ENCODE measurements around the gene MKLN1. TPM values are rescaled to one million over a fixed set of nuclear protein-coding genes. Genes with fewer than 3 reads are reported as not detected.

The MKLN1 gene
- total and polyA plus RNA-seq, 10 of the 15 experiments (the other 5 are each of a cell fraction or from before 2014, with no cell fraction given): 13.6 to 55.8 (median 29.3) TPM

DNA sequence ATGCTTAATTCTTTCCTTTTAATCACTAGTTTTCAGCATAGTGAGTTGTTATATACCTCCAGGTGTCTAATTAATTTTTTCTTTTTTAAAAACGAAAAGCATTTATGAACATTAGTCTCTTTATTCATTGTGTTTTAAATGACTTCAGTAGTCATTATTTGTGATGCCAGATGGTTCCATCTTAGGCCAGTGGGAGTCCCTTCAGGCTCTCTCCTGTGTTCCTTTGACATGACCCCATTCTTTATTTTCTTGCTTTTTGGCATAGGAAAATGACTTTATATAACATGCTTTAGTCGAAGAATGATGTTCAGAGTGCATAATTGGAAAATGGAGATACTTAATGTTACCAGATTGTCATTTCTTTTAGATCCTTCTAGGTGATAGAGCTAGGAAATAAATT lies 24.4 kb downstream of the MKLN1 start:
- FAIRE-seq: no peak
- BruUV-seq (replicated peaks): no TSS peak

DNA sequence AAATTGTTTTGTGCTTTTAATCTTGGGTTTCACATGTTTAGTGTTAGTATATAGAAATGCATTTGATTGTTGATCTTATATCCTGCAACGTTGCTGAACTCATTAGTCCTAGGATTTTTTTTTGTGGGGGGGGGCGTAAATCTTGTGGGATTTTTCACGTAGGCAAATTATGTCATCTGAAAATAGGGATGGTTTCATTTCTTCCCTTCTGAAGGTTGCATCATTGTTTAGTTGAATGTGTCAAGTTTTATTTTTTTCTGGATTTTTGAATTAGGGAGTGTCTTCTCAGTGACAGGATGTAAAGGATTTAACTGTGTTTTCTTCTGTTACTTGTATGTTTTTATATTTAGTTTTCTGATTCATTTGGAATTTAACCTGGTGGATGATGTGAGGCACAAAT lies 26.7 kb downstream of the MKLN1 start:
- in situ Hi-C loops (cut with MboI): no loop called here
- H3K27ac ChIP-seq (ENCODE audit: control insufficient read depth, insufficient read depth): no peak overlapping the region
- no peaks in the 10 kb centered on the region for H3K36me3 ChIP-seq (ENCODE audit: control insufficient read depth in 2 of 2, insufficient read depth in 2 of 2, low read length in 1 of 2)
- intact Hi-C loops (cut with micrococcal nuclease; ENCODE audit: unreplicated experiment): no loop called here
- RAD21 ChIA-PET (ENCODE audit: unreplicated experiment): no interaction called here
- SMC1A ChIA-PET (ENCODE audit: uncharacterized antibody, unreplicated experiment): no interaction called here
- DNase-seq (ENCODE audit: low read depth, low spot score): no peak
- no peak overlapping the region for H3K4me3 ChIP-seq
- no peak for FAIRE-seq
- no peak for ATAC-seq
- no peaks in the 10 kb centered on the region for H3K27me3 ChIP-seq (replicated peaks in 1 of 2; ENCODE audit: control insufficient read depth in 2 of 2, insufficient read depth in 2 of 2, low read length in 1 of 2)
- H3K4me2 ChIP-seq (ENCODE audit: control insufficient read depth, insufficient read depth): no peak overlapping the region
- H3K9me3 ChIP-seq (replicated peaks; ENCODE audit: control insufficient read depth, insufficient read depth, low read length): peaks cover 22% of the 10 kb centered on the region
- no peaks in the 10 kb centered on the region for H4K20me1 ChIP-seq (ENCODE audit: control insufficient read depth, insufficient read depth)
- no peak overlapping the region for H2AFZ ChIP-seq (ENCODE audit: control insufficient read depth, low read depth, low read length)
- CTCF ChIA-PET: no interaction called here
- H3K79me2 ChIP-seq (ENCODE audit: control insufficient read depth, insufficient read depth, low read length): peaks cover 74% of the 10 kb centered on the region
- H3K9ac ChIP-seq (ENCODE audit: control insufficient read depth, insufficient read depth, low read length): no peak overlapping the region
- 0 out of 2 replicates have a peak, but pooled peaks cover 3% of the 10 kb centered on the region for H3K4me1 ChIP-seq (ENCODE audit: control insufficient read depth, insufficient read depth, low read length)
- POLR2A ChIA-PET: no interaction called here
- no TSS peak for BruUV-seq (replicated peaks)
- 55% methylated on average over 3 of the region's 3 CpGs for WGBS (ENCODE audit: insufficient coverage, insufficient replicate concordance, low lambda C conversion rate, missing lambda C conversion rate)
- no peak for TF ChIP-seq SREBF2 (IDR thresholded peaks at IDR 0.05; ENCODE audit: low read length)
- TF ChIP-seq SMC3 (IDR thresholded peaks at IDR 0.05; ENCODE audit: borderline replicate concordance, low read length): no peak
- TF ChIP-seq, protein P1, sequence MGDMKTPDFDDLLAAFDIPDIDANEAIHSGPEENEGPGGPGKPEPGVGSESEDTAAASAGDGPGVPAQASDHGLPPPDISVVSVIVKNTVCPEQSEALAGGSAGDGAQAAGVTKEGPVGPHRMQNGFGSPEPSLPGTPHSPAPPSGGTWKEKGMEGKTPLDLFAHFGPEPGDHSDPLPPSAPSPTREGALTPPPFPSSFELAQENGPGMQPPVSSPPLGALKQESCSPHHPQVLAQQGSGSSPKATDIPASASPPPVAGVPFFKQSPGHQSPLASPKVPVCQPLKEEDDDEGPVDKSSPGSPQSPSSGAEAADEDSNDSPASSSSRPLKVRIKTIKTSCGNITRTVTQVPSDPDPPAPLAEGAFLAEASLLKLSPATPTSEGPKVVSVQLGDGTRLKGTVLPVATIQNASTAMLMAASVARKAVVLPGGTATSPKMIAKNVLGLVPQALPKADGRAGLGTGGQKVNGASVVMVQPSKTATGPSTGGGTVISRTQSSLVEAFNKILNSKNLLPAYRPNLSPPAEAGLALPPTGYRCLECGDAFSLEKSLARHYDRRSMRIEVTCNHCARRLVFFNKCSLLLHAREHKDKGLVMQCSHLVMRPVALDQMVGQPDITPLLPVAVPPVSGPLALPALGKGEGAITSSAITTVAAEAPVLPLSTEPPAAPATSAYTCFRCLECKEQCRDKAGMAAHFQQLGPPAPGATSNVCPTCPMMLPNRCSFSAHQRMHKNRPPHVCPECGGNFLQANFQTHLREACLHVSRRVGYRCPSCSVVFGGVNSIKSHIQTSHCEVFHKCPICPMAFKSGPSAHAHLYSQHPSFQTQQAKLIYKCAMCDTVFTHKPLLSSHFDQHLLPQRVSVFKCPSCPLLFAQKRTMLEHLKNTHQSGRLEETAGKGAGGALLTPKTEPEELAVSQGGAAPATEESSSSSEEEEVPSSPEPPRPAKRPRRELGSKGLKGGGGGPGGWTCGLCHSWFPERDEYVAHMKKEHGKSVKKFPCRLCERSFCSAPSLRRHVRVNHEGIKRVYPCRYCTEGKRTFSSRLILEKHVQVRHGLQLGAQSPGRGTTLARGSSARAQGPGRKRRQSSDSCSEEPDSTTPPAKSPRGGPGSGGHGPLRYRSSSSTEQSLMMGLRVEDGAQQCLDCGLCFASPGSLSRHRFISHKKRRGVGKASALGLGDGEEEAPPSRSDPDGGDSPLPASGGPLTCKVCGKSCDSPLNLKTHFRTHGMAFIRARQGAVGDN (IDR thresholded peaks at IDR 0.05): no peak
- TF ChIP-seq SUPT20H (IDR thresholded peaks at IDR 0.05; ENCODE audit: borderline replicate concordance, control insufficient read depth, low read depth, low read length): no peak
- no peak for TF ChIP-seq POLR2AphosphoS2 (IDR thresholded peaks at IDR 0.05; ENCODE audit: low read depth, low read length)
- TF ChIP-seq GATAD2B (conservative IDR thresholded peaks at IDR 0.05; ENCODE audit: low read depth): no peak
- TF ChIP-seq, protein P2, sequence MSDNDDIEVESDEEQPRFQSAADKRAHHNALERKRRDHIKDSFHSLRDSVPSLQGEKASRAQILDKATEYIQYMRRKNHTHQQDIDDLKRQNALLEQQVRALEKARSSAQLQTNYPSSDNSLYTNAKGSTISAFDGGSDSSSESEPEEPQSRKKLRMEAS (IDR thresholded peaks at IDR 0.05; ENCODE audit: low read depth, low read length): no peak
- TF ChIP-seq SREBF1 (IDR thresholded peaks at IDR 0.05; ENCODE audit: low read length): no peak
- TF ChIP-seq ZNF217 (IDR thresholded peaks at IDR 0.05): no peak
- no peak for TF ChIP-seq NFYA (IDR thresholded peaks at IDR 0.05; ENCODE audit: borderline replicate concordance, low read depth, low read length)
- no peak for TF ChIP-seq STAT3 (IDR thresholded peaks at IDR 0.05; ENCODE audit: low read depth, low read length)
- no peak for TF ChIP-seq STAT1 (conservative IDR thresholded peaks at IDR 0.05)
- TF ChIP-seq, protein P3, sequence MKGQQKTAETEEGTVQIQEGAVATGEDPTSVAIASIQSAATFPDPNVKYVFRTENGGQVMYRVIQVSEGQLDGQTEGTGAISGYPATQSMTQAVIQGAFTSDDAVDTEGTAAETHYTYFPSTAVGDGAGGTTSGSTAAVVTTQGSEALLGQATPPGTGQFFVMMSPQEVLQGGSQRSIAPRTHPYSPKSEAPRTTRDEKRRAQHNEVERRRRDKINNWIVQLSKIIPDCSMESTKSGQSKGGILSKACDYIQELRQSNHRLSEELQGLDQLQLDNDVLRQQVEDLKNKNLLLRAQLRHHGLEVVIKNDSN (IDR thresholded peaks at IDR 0.05; ENCODE audit: borderline replicate concordance, extremely low read length, insufficient read depth, low read depth, low read length): no peak

More for the DNA sequence above, 24.4 kb downstream of the MKLN1 start:
- ChIA-PET SMC1A (ENCODE audit: uncharacterized antibody, unreplicated experiment) (interaction anchor here (1.6 kb wide), 1 partner anchor 14 kb away, joined by 3 read pairs; no protein-coding TSS in a partner anchor), CTCF (interaction anchor here (0.5 kb wide), 1 partner anchor 312 kb away, joined by 3 read pairs; no protein-coding TSS in a partner anchor), POLR2A (no interaction called here), RAD21 (ENCODE audit: unreplicated experiment) (no interaction called here)
- Histone ChIP-seq H3K9me3 (replicated peaks; ENCODE audit: control insufficient read depth, insufficient read depth, low read length) (peaks cover 17% of the 10 kb centered on the region), H2AFZ (ENCODE audit: control insufficient read depth, low read depth, low read length) (no peak overlapping the region), H3K27ac (ENCODE audit: control insufficient read depth, insufficient read depth) (no peak overlapping the region), H3K4me1 (ENCODE audit: control insufficient read depth, insufficient read depth, low read length) (no peaks in the 10 kb centered on the region), H3K79me2 (ENCODE audit: control insufficient read depth, insufficient read depth, low read length) (peaks cover 64% of the 10 kb centered on the region), H3K4me3 (no peak overlapping the region), H3K27me3 (replicated peaks in 1 of 2; ENCODE audit: control insufficient read depth in 2 of 2, insufficient read depth in 2 of 2, low read length in 1 of 2) (no peaks in the 10 kb centered on the region), H4K20me1 (ENCODE audit: control insufficient read depth, insufficient read depth) (no peaks in the 10 kb centered on the region), H3K4me2 (ENCODE audit: control insufficient read depth, insufficient read depth) (no peak overlapping the region), H3K36me3 (ENCODE audit: control insufficient read depth in 2 of 2, insufficient read depth in 2 of 2, low read length in 1 of 2) (no peaks in the 10 kb centered on the region), H3K9ac (ENCODE audit: control insufficient read depth, insufficient read depth, low read length) (no peak overlapping the region)
- intact Hi-C loops (cut with micrococcal nuclease; ENCODE audit: unreplicated experiment): no loop called here
- TF ChIP-seq STAT1 (conservative IDR thresholded peaks at IDR 0.05): no peak
- TF ChIP-seq SP1 (IDR thresholded peaks at IDR 0.05; ENCODE audit: low read depth, low read length): no peak
- 95% methylated on average over 2 of the region's 2 CpGs for WGBS (ENCODE audit: insufficient coverage, insufficient replicate concordance, low lambda C conversion rate, missing lambda C conversion rate)
- DNase-seq (ENCODE audit: low read depth, low spot score) (no peak), ATAC-seq (no peak)
- in situ Hi-C loops (cut with MboI): no loop called here

All from GM12878 (cell line).